Measurements from ENCODE around the gene TAMALIN.
A peak's percentile ranks its signal among the peaks of the same experiment; 100 is the strongest.
"Not testable (repeated sequence)": the region's sequence is repeated elsewhere in the genome, so short reads cannot be mapped to it uniquely, and the experiment has no call there.

The TAMALIN gene

GRCh38 chr12:52006726-52007157 lies at the start of gene TAMALIN:
Gene TAMALIN, plus strand, starts transcription at chr12:52006946. Its CDS starts 74 bp downstream, at chr12:52007020.
- DNase-seq = no peak

- DNase-seq = no peak
Measured at GRCh38 chr12:51958542-51958941, 48.2 kb upstream of the TAMALIN start.

DNA sequence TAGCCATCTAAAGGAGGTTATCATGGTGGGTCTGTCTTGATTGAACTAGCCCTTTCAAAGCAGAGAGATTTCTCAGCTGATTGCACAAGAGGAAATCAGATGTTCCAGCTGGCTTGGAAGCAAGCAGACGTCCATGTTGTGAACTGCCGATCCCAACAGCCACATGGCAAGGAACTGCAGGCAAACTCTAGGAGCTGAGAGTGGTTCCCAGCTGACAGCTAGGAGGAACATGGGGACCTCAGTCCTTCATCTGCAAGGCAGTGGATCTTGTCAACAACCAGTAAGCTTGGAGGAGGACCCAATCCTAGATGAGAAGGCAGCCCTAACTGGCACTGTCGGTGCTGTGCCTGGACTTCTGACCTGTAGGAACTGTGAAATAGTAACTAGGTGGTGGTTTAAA lies 47.5 kb upstream of the TAMALIN start:
- DNase-seq = no peak

- DNase-seq = no peak
Measured at GRCh38 chr12:51959921-51960320, 46.8 kb upstream of the TAMALIN start.

DNA sequence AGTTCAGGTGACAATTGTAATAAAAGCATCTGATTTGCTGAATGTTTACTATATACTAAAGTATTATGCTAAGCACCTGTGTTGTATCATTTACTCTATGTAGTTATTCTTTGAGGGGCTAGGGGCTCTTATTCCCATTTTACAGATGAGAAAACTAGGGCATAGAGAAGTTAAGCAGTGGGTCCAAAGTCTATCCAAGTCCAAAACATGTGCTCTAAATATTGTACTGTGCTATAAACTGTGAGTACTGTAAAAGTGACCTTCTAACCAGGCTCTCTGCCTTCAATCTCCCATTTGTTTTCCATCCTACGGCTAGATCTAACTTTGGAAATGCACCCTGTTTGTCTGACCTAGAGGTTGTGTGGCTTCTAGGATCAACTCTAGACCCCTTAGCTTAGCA lies 46.3 kb upstream of the TAMALIN start:
- DNase-seq = no peak

GRCh38 chr12:51960890-51961289 lies 45.9 kb upstream of the TAMALIN start:
- DNase-seq = no peak

DNA sequence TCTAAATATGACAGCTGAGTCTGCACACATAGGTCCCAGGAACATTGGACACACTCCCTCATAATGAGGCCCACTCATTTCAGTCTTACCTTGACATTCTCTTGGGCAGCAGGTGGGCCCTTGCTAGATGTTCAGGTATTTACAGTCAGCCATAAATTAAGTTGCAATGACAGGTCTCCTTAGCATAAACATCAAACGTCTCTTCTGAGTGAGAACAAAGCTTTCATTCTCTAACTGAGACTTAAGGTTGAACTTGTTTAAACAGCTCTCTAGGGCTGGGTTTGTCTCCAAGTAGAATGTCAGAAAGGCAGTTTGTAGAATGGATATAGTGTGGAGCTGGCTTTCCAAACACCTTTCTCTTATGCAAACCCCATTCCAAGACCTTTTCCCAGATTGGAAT lies 44.9 kb upstream of the TAMALIN start:
- no peak for DNase-seq

DNA sequence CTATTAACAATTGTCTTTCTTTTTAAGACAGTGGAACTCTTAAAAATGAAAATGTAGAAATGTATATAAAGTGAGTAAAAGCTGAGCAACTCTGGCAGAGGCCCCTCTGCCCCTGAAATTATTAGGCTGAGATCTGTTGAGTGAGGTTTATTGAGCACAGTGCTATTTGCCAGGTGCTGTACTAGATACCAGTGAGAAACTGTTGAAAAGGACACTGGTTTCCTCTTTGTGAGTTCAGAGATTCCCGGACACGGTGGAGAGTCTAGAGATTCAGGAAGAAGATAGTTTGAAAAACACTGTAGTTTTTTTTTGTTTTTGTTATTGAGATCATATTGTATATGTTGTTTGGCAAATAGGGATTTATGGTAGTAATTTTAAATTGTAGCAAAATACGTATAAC lies 44.0 kb upstream of the TAMALIN start:
- DNase-seq = no peak

DNA sequence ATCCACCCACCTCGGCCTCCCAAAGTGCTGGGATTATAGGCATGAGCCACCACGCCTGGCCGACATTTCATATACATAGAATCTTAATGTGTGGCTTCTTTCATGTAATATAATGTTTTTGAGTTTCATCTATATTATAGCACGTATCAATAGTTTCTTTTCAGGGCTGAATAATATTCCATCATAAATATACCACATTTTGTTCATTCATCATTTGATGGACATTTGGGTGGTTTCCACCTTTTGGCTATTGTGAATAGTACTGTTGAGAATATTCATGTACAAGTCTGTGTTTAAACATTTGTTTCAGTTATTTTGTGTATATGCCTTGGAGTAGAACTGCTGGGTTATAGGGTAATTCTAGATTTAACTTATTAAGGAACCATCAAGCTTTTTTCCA lies 43.3 kb upstream of the TAMALIN start:
- DNase-seq = no peak

- DNase-seq = no peak
Measured at GRCh38 chr12:51969643-51970042, 37.1 kb upstream of the TAMALIN start.

- DNase-seq = no peak
Measured at GRCh38 chr12:51970904-51971646, 35.7 kb upstream of the TAMALIN start.

- no peak for DNase-seq
Measured at GRCh38 chr12:51971679-51972421, 34.9 kb upstream of the TAMALIN start.

GRCh38 chr12:51972422-51972812 lies 34.3 kb upstream of the TAMALIN start:
- no peak for DNase-seq

DNA sequence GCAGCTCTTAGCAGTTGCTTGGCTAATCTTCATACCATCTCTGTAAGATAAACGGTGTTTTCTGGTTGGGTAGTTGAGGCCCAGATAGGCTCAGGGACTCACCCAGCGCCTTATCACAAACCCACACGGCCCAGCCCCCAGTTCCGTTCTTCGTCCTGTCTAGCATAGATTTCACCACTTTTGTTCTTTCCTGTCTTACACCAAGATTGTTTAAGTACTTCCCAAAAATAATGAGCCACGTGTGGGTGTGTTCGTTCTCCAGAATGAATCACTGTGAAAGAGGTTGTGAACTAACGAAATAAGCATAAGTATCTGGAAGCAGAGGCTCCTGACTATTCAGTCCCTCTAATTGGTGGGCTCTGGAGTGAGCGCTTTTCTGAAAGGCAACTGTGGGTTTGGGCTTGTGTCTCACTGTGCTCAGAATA lies 33.9 kb upstream of the TAMALIN start:
- no peak for DNase-seq

- DNase-seq = no peak
Measured at GRCh38 chr12:51973560-51973959, 33.2 kb upstream of the TAMALIN start.

DNA sequence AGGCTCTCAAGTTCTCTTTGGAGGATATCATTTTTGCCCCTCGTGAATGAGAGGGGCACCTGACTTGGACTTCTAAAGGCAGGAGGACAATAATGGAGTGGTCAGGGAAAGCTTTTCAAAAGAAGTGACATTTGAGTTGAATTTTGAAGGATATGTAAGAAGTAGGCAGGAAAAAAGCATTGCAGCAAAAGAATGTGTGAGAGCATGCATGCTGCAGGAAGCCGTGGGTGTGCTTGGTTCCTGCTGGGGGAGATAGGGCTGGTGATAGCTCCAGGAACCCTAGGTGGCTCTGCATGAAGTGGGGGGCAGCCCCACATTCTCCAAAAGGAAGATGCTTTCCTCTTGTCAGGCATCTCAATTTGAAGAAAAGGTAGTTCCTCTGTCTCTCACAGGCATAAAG lies 32.1 kb upstream of the TAMALIN start:
- no peak for DNase-seq

DNA sequence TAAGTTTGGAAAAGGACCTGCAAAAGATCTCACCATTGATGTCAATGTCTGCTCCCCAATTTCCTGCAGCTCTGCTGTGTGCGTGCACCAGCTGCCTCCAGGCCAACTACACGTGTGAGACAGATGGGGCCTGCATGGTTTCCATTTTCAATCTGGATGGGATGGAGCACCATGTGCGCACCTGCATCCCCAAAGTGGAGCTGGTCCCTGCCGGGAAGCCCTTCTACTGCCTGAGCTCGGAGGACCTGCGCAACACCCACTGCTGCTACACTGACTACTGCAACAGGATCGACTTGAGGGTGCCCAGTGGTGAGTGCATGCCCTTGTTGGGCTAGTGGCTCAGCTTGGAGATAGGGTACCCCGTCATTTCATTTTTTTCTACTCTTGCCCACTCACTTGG lies 31.6 kb upstream of the TAMALIN start:
- DNase-seq = no peak

DNA sequence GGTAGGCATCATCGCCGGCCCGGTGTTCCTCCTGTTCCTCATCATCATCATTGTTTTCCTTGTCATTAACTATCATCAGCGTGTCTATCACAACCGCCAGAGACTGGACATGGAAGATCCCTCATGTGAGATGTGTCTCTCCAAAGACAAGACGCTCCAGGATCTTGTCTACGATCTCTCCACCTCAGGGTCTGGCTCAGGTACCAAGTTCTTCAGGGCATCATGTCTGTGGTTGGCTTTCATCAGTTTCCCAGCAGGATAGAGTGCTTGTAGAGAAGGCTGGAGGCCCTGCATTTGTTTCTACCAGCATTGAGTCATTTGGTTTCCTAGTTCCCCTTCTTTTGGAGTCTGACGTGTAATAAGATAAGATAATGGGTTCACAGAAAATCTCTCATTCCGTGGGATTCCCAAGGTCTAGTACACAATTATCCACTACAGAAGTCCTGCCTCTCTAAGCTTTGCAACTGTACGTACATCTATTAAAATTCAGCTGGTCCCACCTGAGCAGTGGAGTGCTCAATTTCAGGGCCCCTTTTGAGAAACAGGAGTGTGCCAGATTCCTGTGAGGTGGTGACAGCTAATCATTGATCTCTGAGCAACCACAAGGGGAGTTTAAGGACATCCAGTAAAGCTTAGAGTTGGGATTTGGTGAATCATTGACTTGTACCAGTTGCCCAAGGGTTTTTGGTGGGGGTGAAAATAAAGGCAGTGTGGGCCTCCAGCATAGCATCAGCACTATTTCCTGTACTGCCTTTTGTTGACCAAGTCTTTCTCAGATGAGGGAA lies 30.2 kb upstream of the TAMALIN start:
- no peak for DNase-seq

- DNase-seq = no peak
Measured at GRCh38 chr12:51977320-51977753, 29.4 kb upstream of the TAMALIN start.

DNA sequence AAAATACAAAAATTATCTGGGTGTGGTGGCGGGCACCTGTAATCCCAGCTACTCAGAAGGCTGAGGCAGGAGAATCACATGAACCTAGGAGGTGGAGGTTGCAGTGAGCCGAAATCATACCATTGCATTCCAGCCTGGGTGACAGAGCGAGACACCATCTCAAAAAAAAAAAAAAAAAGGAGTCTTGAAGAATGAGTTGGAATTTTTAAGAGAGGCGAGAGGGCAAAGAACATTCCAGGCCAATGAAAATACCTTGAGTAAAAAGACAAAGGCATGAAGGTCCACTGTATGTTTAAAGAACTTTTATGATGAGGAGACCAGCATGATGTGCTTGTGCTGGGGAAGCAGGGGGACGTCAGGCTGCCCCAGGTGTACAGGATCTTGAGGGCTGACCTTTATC lies 27.4 kb upstream of the TAMALIN start:
- not testable (repeated sequence) for DNase-seq

DNA sequence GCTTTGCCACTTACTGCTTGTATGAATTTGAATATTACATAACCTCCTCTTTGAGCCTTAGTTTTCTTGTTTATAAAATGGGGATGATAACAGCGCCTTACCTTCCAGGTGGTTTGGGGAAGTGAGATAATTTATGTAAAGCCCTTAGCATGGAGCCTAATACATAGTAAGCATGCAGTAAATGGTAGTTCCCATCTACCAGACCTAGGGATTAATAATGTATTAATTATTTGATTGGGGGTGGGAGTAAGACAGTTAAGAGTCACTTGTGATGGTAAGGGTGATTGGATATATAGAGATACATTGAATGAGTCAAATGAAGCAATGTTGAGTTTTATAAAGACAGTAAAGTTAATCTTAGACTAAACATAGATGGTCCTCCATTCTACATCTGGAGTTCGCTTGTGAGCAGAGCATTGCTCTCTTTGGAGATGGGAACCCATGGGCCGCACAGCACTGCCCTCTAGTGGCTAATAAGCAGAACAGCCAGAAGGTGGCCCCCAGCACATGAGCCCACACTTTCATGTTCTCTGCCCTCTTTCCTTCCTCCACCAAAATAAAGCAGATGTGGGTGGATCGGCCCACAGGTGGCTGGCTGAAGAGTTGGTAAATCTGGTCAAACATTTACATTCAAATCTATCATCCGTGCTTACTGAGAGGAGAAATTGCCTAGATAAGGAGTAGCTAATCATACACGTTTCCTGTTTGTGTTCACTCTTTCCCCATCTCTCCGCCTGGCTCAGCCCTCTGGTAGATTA lies 26.5 kb upstream of the TAMALIN start:
- DNase-seq = peak; percentile 24 to 51

GRCh38 chr12:51980809-51981127 lies 26.0 kb upstream of the TAMALIN start:
- no peak for DNase-seq

DNA sequence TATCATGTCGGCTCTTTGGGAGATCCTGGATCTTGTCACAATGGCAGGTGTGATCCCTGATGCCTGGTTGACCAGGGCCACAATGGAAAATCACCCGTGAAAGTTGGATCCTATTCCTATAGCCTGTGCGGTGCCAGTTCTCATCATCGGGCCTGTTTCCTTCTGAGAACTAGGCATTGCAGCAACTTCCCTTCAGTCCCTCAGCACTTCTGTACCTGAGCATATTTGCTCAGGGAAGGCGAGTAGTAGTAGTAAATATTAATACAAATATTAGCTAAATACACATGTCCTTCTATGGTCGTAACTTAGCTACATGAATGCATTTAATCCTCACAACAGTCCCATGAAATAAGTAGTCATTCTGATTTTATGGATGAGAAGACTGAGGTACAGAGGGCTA lies 22.1 kb upstream of the TAMALIN start:
- DNase-seq = no peak
